WERI-Rb-1 (cell line): ENCODE measurements around the gene ARHGEF4.

Experiments used
- DNase-seq: peaks from one replicate; pipeline ENCODE4 v3.0.0-alpha.2; 2020
- H3K27ac ChIP-seq: fragments of 250-450 bp; sonication (Bioruptor Pico); 2 replicates; pipeline ENCODE4 v1.5.1; 2020; ENCODE audit warnings: mild to moderate bottlenecking, moderate library complexity
- H3K27me3 ChIP-seq: fragments of 250-450 bp; sonication (Bioruptor Pico); 2 replicates; pipeline ENCODE4 v1.5.1; 2021; ENCODE audit warnings: mild to moderate bottlenecking, low read depth, moderate library complexity; ENCODE audit not compliant: insufficient read depth, severe bottlenecking
- H3K36me3 ChIP-seq: fragments of 250-450 bp; sonication (Bioruptor Pico); 2 replicates; pipeline ENCODE4 v1.5.1; 2020; ENCODE audit warnings: mild to moderate bottlenecking, moderate library complexity
- H3K4me3 ChIP-seq: 2 replicates; pipeline ENCODE4 v1.5.1; 2011; ENCODE audit warnings: low read depth, mild to moderate bottlenecking, control low read depth, low read length
- H3K9me3 ChIP-seq: fragments of 250-450 bp; sonication (Bioruptor Pico); 2 replicates; pipeline ENCODE4 v1.5.1; 2021; ENCODE audit warnings: mild to moderate bottlenecking, moderate library complexity; ENCODE audit not compliant: severe bottlenecking
- TF ChIP-seq, protein P1 (sequence below): IDR thresholded peaks from 2 replicates; pipeline ENCODE4 v1.5.1; 2011; ENCODE audit warnings: low read depth, mild to moderate bottlenecking, control low read depth, inconsistent platforms, low read length

Gene ARHGEF4

DNA sequence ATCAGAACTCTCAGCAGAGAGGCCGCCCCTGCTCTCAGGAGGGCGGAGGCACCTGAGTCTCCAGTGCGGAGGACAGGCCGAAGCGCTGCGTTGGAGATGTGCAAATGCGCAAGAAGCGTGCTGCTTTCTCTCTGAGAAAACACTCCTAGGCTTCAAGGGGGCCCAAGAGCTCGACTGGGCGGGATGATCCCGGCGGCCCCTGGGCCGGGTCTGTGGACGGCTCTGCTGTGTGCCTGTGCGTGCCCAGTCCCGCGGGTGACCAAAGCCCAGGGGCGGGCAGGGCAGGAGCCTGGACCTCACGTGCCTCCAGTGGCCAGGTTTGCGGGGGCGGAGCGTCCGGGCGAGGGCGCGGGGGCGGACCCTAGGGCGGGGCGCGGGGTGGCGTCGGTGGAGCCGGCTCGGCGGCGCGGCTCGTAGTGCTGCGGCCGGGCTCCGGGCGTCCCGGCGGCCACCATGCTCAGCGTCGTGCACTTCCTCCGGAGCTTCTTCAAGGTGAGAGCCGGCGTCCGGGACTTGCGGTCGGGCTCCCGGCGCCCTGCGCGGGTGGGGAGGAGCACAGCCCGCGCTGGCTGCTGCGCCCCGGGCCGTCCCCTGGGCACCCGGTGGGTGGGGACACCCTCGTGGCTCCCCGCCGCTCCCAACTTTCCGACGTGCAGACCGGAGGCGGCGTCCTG is at the start of gene ARHGEF4:
TSS of gene ARHGEF4 (plus strand) at position 414 of the 674 bp plus-strand sequence. CDS start at position 454, 40 bp downstream.
- no peak for DNase-seq
- H3K9me3 ChIP-seq: no peaks in the 10 kb centered on the region
- H3K27me3 ChIP-seq: no peaks in the 10 kb centered on the region
- no peak within 1 kb of the TSS for H3K4me3 ChIP-seq
- H3K27ac ChIP-seq: peak within 1 kb of the TSS; percentile 92
- TF ChIP-seq, protein P1, sequence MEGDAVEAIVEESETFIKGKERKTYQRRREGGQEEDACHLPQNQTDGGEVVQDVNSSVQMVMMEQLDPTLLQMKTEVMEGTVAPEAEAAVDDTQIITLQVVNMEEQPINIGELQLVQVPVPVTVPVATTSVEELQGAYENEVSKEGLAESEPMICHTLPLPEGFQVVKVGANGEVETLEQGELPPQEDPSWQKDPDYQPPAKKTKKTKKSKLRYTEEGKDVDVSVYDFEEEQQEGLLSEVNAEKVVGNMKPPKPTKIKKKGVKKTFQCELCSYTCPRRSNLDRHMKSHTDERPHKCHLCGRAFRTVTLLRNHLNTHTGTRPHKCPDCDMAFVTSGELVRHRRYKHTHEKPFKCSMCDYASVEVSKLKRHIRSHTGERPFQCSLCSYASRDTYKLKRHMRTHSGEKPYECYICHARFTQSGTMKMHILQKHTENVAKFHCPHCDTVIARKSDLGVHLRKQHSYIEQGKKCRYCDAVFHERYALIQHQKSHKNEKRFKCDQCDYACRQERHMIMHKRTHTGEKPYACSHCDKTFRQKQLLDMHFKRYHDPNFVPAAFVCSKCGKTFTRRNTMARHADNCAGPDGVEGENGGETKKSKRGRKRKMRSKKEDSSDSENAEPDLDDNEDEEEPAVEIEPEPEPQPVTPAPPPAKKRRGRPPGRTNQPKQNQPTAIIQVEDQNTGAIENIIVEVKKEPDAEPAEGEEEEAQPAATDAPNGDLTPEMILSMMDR: no peak
- no peaks in the 10 kb centered on the region for H3K36me3 ChIP-seq

- TF ChIP-seq, protein P1: no peak
- H3K27ac ChIP-seq: no peak overlapping the region
- no peak overlapping the region for H3K4me3 ChIP-seq
- H3K9me3 ChIP-seq: peaks cover 2% of the 10 kb centered on the region
- no peaks in the 10 kb centered on the region for H3K36me3 ChIP-seq
- H3K27me3 ChIP-seq: no peaks in the 10 kb centered on the region
- DNase-seq: no peak
Observed at GRCh38 chr2:130787841-130788240, 48.9 kb upstream of the ARHGEF4 start.

- no peaks in the 10 kb centered on the region for H3K27me3 ChIP-seq
- no peaks in the 10 kb centered on the region for H3K9me3 ChIP-seq
- H3K27ac ChIP-seq: no peak overlapping the region
- no peak for DNase-seq
- H3K4me3 ChIP-seq: no peak overlapping the region
- no peaks in the 10 kb centered on the region for H3K36me3 ChIP-seq
- TF ChIP-seq, protein P1: no peak
Observed at GRCh38 chr2:130790312-130790711, 46.4 kb upstream of the ARHGEF4 start.

- Histone ChIP-seq H3K27ac (no peak overlapping the region), H3K4me3 (no peak overlapping the region), H3K36me3 (no peaks in the 10 kb centered on the region), H3K9me3 (no peaks in the 10 kb centered on the region), H3K27me3 (no peaks in the 10 kb centered on the region)
- TF ChIP-seq, protein P1: no peak
- DNase-seq: no peak
Observed at GRCh38 chr2:130790804-130791616, 45.7 kb upstream of the ARHGEF4 start.

DNA sequence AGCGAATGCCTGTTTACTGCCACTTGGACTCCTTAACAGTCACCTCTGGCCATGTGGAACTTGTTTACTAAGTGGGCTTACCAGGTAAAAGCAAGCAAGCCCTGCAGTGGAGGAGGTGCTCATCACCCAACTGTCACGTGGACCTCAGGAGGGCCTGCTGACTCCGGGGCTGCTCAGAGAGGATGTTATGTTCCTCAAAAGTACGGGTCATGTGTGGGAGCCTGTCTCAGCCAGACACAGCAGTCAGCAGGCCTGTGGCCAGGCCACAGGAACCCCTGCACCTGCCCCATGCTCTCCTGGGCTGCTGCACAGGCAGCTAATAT is 45.1 kb upstream of the ARHGEF4 start:
- Histone ChIP-seq H3K9me3 (no peaks in the 10 kb centered on the region), H3K27me3 (no peaks in the 10 kb centered on the region), H3K4me3 (no peak overlapping the region), H3K27ac (no peak overlapping the region), H3K36me3 (no peaks in the 10 kb centered on the region)
- DNase-seq: no peak
- TF ChIP-seq, protein P1: no peak
